ENCODE results near the gene TAF4B.
"Not testable (repeated sequence)": the region's sequence is repeated elsewhere in the genome, so short reads cannot be mapped to it uniquely, and the experiment has no call there.

Gene TAF4B

GRCh38 chr18:26309281-26309680 is 83.0 kb downstream of the TAF4B start:
- no peak for DNase-seq

- peak; percentile 1 for DNase-seq
Observed at GRCh38 chr18:26312199-26312598, 86.0 kb downstream of the TAF4B start.

- no peak for DNase-seq
Observed at GRCh38 chr18:26317398-26317797, 91.2 kb downstream of the TAF4B start.

- peak; percentile 3 for DNase-seq
Observed at GRCh38 chr18:26320686-26321085, 94.4 kb downstream of the TAF4B start.

GRCh38 chr18:26322890-26323653 is 96.8 kb downstream of the TAF4B start:
- DNase-seq: no peak

- no peak for DNase-seq
Observed at GRCh38 chr18:26325771-26326170, 99.5 kb downstream of the TAF4B start.

- no peak for DNase-seq
Observed at GRCh38 chr18:26327062-26327461, 100.8 kb downstream of the TAF4B start.

GRCh38 chr18:26332991-26333390 is 106.7 kb downstream of the TAF4B start:
- DNase-seq: no peak

- no peak for DNase-seq
Observed at GRCh38 chr18:26335156-26335555, 108.9 kb downstream of the TAF4B start.

- no peak for DNase-seq
Observed at GRCh38 chr18:26335571-26336487, 109.6 kb downstream of the TAF4B start.

GRCh38 chr18:26336572-26336971 is 110.3 kb downstream of the TAF4B start:
- no peak for DNase-seq

- no peak for DNase-seq
Observed at GRCh38 chr18:26342646-26343045, 116.4 kb downstream of the TAF4B start.

GRCh38 chr18:26350961-26351360 is 124.7 kb downstream of the TAF4B start:
- no peak for DNase-seq

GRCh38 chr18:26356045-26356785 is 130.0 kb downstream of the TAF4B start:
- no peak for DNase-seq

GRCh38 chr18:26357960-26358359 is 131.7 kb downstream of the TAF4B start:
- DNase-seq: no peak

- no peak for DNase-seq
Observed at GRCh38 chr18:26362021-26362420, 135.8 kb downstream of the TAF4B start.

GRCh38 chr18:26367425-26367824 is 141.2 kb downstream of the TAF4B start:
- DNase-seq: no peak

- no peak for DNase-seq
Observed at GRCh38 chr18:26370037-26370436, 143.8 kb downstream of the TAF4B start.

- no peak for DNase-seq
Observed at GRCh38 chr18:26376105-26376504, 149.9 kb downstream of the TAF4B start.

- no peak for DNase-seq
Observed at GRCh38 chr18:26378701-26379100, 152.5 kb downstream of the TAF4B start.

- not testable (repeated sequence) for DNase-seq
Observed at GRCh38 chr18:26381555-26381954, 155.3 kb downstream of the TAF4B start.

- no peak for DNase-seq
Observed at GRCh38 chr18:26383454-26384270, 157.4 kb downstream of the TAF4B start.

Measured in NCI-H1417 treated with DMSO at 0.1 percent for 48 hours (cell line).